Neutrophil (primary cell): ENCODE measurements around the gene QSER1.

ENCODE experiments used
- H3K27ac ChIP-seq: fragments of 200-600 bp; sonication (generic); 2 replicates; pipeline ENCODE4 v1.5.1; 2016; ENCODE audit warnings: mild to moderate bottlenecking, moderate library complexity
- H3K27me3 ChIP-seq: fragments of 200-600 bp; sonication (generic); 2 replicates; pipeline ENCODE4 v1.6.0; 2016; ENCODE audit warnings: mild to moderate bottlenecking
- H3K36me3 ChIP-seq: fragments of 200-600 bp; sonication (generic); 2 replicates; pipeline ENCODE4 v1.5.1; 2017
- H3K4me1 ChIP-seq, 2 experiments: fragments of 200-600 bp in 1 of 2; sonication (generic) in 1 of 2; 1 replicate in 1 of 2; 2 replicates in 1 of 2; pipeline versions ENCODE4 v1.5.1 to v1.6.1; 2013 to 2016; ENCODE audit warnings: low read depth in 1 of 2, low read length in 1 of 2, mild to moderate bottlenecking in 1 of 2, moderate library complexity in 1 of 2; ENCODE audit not compliant: control insufficient read depth in 1 of 2, insufficient read depth in 1 of 2
- H3K4me3 ChIP-seq, 2 experiments: fragments of 200-600 bp in 1 of 2; sonication (generic) in 1 of 2; 1 replicate in 1 of 2; 2 replicates in 1 of 2; pipeline ENCODE4 v1.5.1; 2013 to 2016; ENCODE audit warnings: low read depth in 1 of 2, low read length in 1 of 2, mild to moderate bottlenecking in 1 of 2, moderate library complexity in 1 of 2
- H3K9me3 ChIP-seq: fragments of 200-600 bp; sonication (generic); 2 replicates; pipeline ENCODE4 v1.5.1; 2016
- TF ChIP-seq, protein P1 (sequence below): fragments of 200-600 bp; sonication (generic); IDR thresholded peaks from 2 replicates; pipeline ENCODE4 v1.5.1; 2016; ENCODE audit warnings: antibody characterized with exemption

Gene QSER1

DNA sequence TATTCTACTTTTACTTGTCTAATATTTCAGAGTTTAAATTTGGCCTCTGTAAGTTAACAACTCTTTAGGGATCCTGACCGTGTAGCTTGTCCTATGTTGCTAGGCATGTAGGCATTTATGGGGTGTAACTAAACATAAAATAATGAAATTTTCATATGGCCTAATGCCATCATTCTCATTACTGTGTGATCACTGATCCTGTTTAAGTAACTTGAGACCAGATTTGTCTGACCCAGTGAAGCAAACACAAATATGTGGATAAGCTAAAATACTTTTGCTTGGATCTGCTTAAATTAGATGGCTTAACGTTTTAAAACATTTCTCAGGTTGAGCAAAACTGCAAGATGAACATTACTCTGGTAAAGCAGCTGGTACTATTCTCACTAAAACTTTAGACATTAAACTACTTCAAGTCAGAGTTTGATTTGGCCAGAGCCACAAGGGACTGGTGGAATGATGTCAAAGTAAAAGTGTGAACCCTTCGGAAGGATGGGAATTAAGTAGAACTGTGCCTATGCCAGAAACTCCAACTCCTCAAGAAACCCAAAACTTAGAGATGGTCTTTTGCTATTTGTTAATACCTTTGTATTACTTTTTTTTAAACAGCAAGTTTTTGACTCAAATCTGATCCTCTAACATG, 12.5 kb downstream of the QSER1 start:
- no peaks in the 10 kb centered on the region for H3K9me3 ChIP-seq
- TF ChIP-seq, protein P1, sequence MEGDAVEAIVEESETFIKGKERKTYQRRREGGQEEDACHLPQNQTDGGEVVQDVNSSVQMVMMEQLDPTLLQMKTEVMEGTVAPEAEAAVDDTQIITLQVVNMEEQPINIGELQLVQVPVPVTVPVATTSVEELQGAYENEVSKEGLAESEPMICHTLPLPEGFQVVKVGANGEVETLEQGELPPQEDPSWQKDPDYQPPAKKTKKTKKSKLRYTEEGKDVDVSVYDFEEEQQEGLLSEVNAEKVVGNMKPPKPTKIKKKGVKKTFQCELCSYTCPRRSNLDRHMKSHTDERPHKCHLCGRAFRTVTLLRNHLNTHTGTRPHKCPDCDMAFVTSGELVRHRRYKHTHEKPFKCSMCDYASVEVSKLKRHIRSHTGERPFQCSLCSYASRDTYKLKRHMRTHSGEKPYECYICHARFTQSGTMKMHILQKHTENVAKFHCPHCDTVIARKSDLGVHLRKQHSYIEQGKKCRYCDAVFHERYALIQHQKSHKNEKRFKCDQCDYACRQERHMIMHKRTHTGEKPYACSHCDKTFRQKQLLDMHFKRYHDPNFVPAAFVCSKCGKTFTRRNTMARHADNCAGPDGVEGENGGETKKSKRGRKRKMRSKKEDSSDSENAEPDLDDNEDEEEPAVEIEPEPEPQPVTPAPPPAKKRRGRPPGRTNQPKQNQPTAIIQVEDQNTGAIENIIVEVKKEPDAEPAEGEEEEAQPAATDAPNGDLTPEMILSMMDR = no peak
- no peaks in the 10 kb centered on the region for H3K36me3 ChIP-seq
- no peaks in the 10 kb centered on the region for H3K27me3 ChIP-seq
- H3K4me1 ChIP-seq = peaks cover 7 to 11% of the 10 kb centered on the region in 2 experiments
- no peak overlapping the region for H3K27ac ChIP-seq
- no peak overlapping the region for H3K4me3 ChIP-seq

DNA sequence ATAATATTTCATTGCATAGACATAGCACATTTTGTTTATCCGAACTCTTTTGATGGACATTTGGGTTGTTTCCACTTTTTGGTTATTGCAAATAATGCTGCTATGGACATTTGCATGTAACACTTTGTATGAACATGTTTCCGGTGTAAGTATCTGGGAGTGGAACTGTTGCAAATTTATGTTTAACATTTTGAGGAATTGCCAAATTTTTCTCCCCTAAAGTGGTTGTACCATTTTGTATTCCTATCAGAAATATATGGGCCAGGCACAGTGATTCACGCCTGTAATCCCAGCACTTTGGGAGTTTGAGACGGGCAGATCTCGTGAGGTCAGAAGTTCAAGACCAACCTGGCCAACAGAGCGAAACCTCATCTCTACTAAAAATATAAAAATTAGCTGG, 16.0 kb downstream of the QSER1 start:
- TF ChIP-seq, protein P1 = no peak
- no peaks in the 10 kb centered on the region for H3K4me1 ChIP-seq

DNA sequence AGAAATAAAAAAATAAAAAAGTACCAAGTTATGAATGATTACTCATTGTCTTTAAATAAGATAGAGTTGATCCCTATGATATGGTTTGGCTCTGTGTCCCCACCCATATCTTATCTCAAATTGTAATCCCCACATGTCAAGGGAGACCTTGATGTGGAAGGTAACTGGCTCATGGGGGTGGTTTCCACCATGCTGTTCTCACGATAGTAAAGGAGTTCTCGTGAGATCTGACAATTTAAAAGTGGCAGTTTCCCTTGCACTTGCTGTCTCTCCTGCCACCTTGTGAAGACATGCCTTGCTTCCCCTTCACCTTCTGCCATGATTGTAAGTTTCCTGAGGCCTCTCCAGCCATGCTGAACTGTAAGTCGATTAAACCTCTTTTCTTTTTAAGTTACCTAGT, 18.8 kb downstream of the QSER1 start:
- Histone ChIP-seq H3K4me1 (no peaks in the 10 kb centered on the region), H3K27me3 (no peaks in the 10 kb centered on the region), H3K27ac (no peak overlapping the region), H3K4me3 (no peak overlapping the region), H3K36me3 (no peaks in the 10 kb centered on the region), H3K9me3 (no peaks in the 10 kb centered on the region)
- TF ChIP-seq, protein P1 = no peak

More for the DNA sequence above, 16.0 kb downstream of the QSER1 start:
- Histone ChIP-seq H3K9me3 (no peaks in the 10 kb centered on the region), H3K27ac (no peak overlapping the region), H3K36me3 (no peaks in the 10 kb centered on the region), H3K4me3 (no peak overlapping the region), H3K27me3 (no peaks in the 10 kb centered on the region)

DNA sequence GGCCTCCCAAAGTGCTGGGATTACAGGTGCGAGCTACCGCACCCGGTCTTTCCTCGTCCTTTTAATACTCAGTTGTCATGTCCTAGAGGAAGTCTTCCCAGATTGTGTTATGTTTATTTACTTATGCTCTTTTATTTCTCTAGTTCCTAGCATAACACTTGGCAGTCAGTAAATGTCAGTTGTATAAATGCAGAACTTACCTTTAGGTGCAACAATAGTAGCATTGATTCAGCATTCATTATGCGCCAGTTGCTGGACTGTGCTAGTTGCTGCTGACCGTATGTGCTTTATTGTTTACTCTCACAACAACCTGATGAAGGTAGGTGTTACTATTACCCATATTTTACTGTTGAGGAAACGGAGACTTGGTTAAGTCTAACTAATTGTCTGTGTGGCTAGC, 20.8 kb downstream of the QSER1 start:
- no peaks in the 10 kb centered on the region for H3K27me3 ChIP-seq
- TF ChIP-seq, protein P1 = no peak
- H3K4me1 ChIP-seq = no peaks in the 10 kb centered on the region
- no peak overlapping the region for H3K4me3 ChIP-seq
- H3K36me3 ChIP-seq = no peaks in the 10 kb centered on the region
- no peak overlapping the region for H3K27ac ChIP-seq
- no peaks in the 10 kb centered on the region for H3K9me3 ChIP-seq

DNA sequence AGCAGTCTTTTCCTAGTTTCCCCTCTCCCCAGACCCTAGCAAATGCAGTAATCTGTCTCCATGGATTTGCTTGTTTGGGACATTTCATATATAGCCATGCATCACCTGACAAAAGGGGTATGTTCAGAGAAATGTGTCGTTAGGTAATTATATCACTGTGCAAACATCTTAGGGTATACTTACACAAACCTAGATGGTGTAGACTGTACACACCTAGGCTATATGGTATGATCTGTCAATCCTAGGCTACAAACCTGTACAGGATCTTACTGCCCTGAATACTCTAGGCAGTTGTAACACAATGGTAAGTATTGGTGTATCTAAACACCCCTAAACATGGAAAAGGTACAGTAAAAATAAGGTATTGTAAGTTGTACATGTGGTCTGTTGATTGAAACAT, 23.8 kb downstream of the QSER1 start:
- no peaks in the 10 kb centered on the region for H3K36me3 ChIP-seq
- TF ChIP-seq, protein P1 = no peak
- no peaks in the 10 kb centered on the region for H3K4me1 ChIP-seq
- H3K27me3 ChIP-seq = no peaks in the 10 kb centered on the region
- H3K4me3 ChIP-seq = no peak overlapping the region
- no peaks in the 10 kb centered on the region for H3K9me3 ChIP-seq
- H3K27ac ChIP-seq = no peak overlapping the region
